Activated CD4-positive, alpha-beta T cell treated with anti-CD3 and anti-CD28 coated beads, Interleukin-2, amount 50 U/mL, for 1 hour (primary cell): ENCODE data around the gene ESRRG.
"Not testable (repeated sequence)": the region's sequence is repeated elsewhere in the genome, so short reads cannot be mapped to it uniquely, and the experiment has no call there.

Source experiments
- DNase-seq: peaks from one replicate; pipeline ENCODE4 v3.0.0-alpha.2; 2020

ESRRG gene

GRCh38 chr1:216560527-216560926 lies 162.7 kb downstream of the ESRRG start:
- no peak for DNase-seq

- no peak for DNase-seq
Measured at GRCh38 chr1:216559359-216559758, 163.9 kb downstream of the ESRRG start.

- DNase-seq = no peak
Measured at GRCh38 chr1:216555653-216556052, 167.6 kb downstream of the ESRRG start.

- DNase-seq = no peak
Measured at GRCh38 chr1:216554934-216555333, 168.3 kb downstream of the ESRRG start.

GRCh38 chr1:216553766-216554165 lies 169.5 kb downstream of the ESRRG start:
- no peak for DNase-seq

GRCh38 chr1:216553040-216553439 lies 170.2 kb downstream of the ESRRG start:
- no peak for DNase-seq

- DNase-seq = no peak
Measured at GRCh38 chr1:216549796-216550195, 173.4 kb downstream of the ESRRG start.

DNA sequence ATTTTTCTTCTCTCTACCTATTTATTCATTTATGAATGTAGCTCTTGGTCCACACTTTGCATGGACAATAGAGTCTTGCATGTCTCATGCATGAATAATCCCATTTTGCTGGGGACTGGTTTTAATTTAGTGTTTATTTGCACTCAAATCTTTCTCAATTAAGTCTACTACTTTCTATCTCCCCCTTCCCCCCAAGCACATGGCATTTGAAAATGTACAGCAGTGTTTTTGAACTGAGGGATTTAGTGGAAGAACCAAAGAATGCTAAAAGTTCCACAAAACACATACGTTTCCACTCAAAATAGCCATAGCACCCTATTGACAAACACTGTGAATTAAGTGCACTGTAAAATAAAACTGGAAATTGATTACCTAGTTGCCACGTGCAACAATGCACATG lies 180.5 kb downstream of the ESRRG start:
- no peak for DNase-seq

DNA sequence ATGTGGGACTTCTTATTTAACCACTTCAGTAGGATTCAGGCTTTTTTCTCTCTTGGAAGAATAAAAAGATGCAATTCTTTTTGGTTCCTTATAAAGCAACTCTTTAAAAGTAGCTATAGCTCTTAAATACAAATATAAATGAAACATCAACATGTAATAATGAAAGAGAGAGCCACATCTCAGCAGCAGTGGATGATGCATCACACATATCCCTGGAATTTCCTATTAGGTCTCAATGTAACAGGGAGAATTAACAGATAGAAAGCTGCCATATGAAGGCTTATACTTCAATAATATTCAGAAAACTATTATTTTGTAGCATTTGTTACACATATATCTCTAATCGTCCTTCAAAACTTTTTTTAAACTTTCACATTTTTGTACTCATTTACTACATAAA lies 181.0 kb downstream of the ESRRG start:
- DNase-seq = no peak

DNA sequence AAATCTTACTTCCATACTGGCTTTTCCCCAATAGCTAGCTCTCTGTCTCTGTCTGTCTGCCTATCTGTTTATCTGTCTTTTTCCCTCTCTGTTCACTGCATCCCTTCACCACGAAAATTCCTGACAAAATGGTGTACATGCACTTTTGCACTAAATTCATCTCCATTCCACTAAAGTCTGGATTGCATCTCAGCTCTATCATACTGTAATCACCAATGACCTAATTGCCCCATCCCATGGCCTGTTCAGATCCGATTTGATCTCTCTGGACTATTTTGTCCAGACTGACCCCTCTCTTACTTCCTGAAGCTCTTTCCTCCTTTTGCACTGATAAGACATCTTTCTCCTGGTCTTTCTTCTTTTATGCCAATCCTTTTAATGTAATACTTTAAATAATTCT lies 187.5 kb downstream of the ESRRG start:
- no peak for DNase-seq

- no peak for DNase-seq
Measured at GRCh38 chr1:216535059-216535458, 188.2 kb downstream of the ESRRG start.

DNA sequence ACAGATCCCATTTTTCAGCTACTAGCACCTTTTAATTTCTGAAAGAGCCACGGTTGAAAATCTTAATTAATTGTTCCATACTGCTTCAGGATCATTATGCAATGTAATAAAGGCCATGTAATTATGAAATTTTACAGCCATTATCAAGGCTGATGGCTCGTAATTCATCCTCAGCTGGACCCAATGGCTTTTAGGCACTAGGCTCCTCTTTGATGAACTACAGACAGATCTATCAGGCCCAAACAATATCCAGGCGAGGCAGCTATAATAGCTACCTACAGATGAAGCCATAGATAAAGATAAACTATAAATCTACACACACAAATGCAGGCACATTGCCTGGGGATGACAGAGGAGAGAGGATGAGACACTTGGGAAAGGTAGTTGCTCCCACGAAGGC lies 189.5 kb downstream of the ESRRG start:
- no peak for DNase-seq

GRCh38 chr1:216532251-216532798 lies 190.9 kb downstream of the ESRRG start:
- DNase-seq = no peak

DNA sequence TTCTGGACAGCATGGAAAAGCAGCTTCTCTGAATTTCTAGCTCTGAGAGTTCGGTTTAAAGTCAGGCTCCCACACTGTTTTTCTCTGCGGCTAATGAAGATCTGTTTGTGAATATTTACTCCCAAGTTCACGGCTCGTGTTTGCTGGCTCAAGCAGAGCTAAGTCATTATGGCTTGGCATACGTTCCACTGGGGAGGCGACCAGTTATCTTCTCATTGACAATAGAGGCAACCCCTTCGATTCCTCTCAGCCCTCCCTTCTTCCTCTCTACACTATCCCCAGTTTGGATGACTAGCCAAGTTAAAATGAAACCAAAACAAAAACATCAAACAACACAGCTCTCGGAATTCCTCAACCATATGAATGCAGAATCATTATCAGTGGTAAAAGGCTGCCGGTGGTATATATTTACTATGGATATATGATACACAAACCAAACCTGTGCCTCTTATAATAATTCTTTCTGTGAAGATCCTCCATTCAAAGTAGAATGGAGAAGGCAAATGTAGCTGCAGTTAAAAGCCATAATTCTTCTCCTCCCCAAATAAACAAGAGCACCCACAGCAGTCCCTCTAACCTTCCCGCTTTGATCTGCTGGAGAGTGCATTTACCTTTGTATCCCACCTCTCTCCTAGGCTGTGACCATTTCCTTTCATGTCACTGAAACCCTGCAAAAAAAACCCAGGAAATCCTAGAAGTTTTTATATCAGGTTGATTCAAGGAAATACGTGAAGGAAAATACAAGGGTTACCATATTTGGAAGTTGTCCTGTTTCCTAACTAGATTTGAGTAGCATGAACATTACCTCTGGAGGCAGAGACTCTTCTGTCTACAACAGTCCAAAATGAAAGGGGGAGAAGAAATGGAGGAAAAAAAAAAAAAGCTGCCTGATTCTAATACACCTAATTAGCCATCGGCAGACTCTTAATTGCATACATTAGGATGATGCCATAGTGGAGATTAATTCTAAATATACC lies 191.7 kb downstream of the ESRRG start:
- no peak for DNase-seq

- not testable (repeated sequence) for DNase-seq
Measured at GRCh38 chr1:216529851-216530250, 193.4 kb downstream of the ESRRG start.

GRCh38 chr1:216528816-216529215 lies 194.4 kb downstream of the ESRRG start:
- no peak for DNase-seq

DNA sequence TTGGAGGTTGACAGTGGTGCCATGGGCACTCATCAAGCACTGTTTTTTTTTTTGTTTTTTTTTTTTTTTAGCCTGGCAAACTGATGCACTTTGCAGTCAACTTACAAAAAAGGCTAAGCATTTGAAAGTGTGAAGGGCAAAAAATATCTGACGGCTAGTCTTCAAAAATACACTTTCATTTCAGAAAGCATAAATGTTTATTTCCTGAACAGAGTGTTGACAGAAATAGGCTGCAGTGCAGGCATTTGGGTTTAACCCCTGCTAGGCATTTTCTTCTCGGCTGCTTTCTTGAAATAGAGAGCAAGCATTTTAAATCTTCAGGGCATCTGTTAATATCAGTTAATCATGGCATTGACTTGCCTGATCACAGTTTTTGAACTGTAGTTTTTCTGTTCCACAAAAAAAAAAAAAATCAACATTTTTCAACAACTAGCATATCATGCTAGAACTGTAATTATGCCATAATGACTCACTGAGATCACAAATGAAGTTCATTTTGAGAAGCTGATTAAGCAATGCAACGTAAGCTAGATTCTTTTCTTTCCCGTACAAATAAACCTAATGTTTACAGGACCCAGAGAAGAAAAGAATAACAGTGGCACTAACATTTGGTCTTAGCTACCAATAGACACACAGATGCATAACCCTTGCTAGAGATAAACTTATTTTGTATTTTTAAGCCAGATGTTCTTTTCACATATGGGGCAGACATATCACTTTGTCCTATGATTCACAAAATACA lies 199.6 kb downstream of the ESRRG start:
- DNase-seq = no peak

GRCh38 chr1:216523043-216523442 lies 200.2 kb downstream of the ESRRG start:
- DNase-seq = no peak

- no peak for DNase-seq
Measured at GRCh38 chr1:216521477-216521876, 201.8 kb downstream of the ESRRG start.

DNA sequence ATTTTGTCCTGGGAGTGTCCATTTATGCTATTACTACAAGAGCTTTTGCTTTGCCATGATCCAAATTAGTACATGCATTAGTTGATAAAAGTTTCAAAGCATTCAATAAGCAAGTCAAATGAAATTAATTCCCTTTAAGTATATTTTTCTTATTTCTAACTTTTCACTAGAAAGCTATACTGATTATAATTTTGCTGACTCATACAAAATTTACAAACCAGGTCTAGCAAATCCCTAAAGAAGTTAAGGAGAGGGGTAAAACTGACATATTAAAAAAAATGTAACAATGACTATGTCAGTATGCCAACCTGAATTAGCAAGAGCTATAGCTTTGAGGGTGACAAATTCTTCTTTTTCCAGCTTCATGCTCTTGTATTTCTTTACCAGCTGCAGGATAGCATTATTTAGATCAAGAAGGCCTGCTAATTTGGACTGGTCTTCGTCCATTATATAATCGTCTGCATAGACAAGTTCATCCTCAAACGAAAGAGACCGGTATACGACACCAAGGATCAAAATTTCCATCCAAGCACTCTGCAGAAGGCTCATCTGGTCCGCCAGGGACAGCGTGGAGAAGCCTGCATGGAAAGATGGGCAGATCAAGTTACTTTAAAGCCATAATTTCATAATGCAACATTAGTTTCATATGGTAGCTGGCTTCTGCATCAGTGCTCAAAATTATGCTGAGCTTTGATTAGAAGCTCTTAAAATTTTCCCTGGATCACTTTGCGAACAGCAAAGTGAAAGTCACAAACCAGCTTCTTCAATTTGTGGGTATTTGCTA lies 204.2 kb downstream of the ESRRG start:
- no peak for DNase-seq

- no peak for DNase-seq
Measured at GRCh38 chr1:216502528-216503162, 220.6 kb downstream of the ESRRG start.

- no peak for DNase-seq
Measured at GRCh38 chr1:216500273-216500967, 222.8 kb downstream of the ESRRG start.
